Sigmoid colon (tissue), 4 donors: Measurements from ENCODE around the gene RRBP1.

Source experiments
- EP300 ChIP-seq, 4 donors: sonication (generic); formaldehyde crosslinking; IDR thresholded peaks; one replicate each; pipeline ENCODE4 v1.6.1; 2017; ENCODE audit warnings: antibody characterized with exemption in 4 of 4
- POLR2A ChIP-seq, 2 donors: fragments of 450-650 bp; IDR thresholded peaks; one replicate each; pipeline ENCODE4 v1.6.1; 2016; ENCODE audit warnings: antibody characterized with exemption in 2 of 2, mild to moderate bottlenecking in 2 of 2, moderate library complexity in 2 of 2
- POLR2AphosphoS5 ChIP-seq, 4 donors: sonication (generic); formaldehyde crosslinking; IDR thresholded peaks; one replicate each; pipeline ENCODE4 v1.6.1; 2017; ENCODE audit warnings: antibody characterized with exemption in 4 of 4
- TF ChIP-seq, protein P1 (sequence below), 4 experiments: fragments of 450-650 bp in 3 of 4; fragments of 200-600 bp in 1 of 4; IDR thresholded peaks; one replicate each; pipeline ENCODE4 v1.5.1; 2016 to 2019; ENCODE audit warnings: antibody characterized with exemption in 4 of 4, mild to moderate bottlenecking in 3 of 4, moderate library complexity in 2 of 4

DNA sequence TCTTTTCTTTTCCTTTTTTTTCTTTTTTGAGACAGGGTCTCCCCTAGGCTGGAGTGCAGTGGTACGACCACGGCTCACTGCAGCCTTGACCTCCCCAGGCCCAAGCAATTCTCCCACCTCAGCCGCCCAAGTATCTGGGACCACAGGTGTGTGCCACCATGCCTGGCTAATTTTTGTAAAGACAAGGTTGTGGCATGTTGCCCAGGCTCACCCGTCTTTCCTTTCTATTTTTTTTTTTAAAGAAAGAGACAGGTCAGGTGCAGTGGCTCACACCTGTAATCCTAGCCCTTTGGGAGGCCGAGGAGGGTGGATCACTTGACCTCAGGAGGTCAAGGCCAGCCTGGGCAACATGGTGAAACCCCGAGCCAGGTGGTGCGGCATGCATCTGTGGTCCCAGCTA, 34.3 kb upstream of the RRBP1 start:
- TF ChIP-seq, protein P1, sequence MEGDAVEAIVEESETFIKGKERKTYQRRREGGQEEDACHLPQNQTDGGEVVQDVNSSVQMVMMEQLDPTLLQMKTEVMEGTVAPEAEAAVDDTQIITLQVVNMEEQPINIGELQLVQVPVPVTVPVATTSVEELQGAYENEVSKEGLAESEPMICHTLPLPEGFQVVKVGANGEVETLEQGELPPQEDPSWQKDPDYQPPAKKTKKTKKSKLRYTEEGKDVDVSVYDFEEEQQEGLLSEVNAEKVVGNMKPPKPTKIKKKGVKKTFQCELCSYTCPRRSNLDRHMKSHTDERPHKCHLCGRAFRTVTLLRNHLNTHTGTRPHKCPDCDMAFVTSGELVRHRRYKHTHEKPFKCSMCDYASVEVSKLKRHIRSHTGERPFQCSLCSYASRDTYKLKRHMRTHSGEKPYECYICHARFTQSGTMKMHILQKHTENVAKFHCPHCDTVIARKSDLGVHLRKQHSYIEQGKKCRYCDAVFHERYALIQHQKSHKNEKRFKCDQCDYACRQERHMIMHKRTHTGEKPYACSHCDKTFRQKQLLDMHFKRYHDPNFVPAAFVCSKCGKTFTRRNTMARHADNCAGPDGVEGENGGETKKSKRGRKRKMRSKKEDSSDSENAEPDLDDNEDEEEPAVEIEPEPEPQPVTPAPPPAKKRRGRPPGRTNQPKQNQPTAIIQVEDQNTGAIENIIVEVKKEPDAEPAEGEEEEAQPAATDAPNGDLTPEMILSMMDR (IDR thresholded peaks at IDR 0.05), result no peak
- TF ChIP-seq POLR2A (IDR thresholded peaks at IDR 0.05) (no peak), EP300 (IDR thresholded peaks at IDR 0.05) (no peak), POLR2AphosphoS5 (IDR thresholded peaks at IDR 0.05) (no peak)
